NCI-H2227 treated with DMSO at 0.1 percent for 48 hours (cell line): ENCODE data around the gene NRXN2.
"Not testable (repeated sequence)": the region's sequence is repeated elsewhere in the genome, so short reads cannot be mapped to it uniquely, and the experiment has no call there.

Source experiments
- DNase-seq: peaks from one replicate; lab custom pipeline; 2025; lab: John Stamatoyannopoulos, UW

NRXN2 gene

GRCh38 chr11:64721359-64721699 is 1.7 kb downstream of the NRXN2 start:
- DNase-seq: no peak

GRCh38 chr11:64720640-64721358 is 2.2 kb downstream of the NRXN2 start:
- no peak for DNase-seq

DNA sequence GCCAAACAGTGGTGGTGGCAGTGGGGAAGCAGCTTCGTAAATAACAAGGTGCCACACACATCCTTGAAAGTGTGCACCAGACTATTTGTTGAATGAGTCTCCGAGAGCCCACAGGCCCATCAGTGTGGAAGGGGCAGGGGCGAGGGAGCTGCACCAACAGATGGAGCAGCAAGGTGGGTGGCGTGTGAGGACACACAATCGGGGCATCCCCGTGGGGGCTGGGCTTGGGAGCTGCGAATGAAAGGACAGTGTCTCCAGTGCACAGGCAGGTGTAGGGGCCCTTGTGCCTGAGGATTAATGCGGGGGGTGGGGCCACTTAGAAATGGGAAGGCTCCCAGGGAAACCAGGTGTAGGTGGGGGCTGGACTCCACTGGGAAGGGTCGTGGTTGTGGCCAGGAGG is 2.8 kb downstream of the NRXN2 start:
- no peak for DNase-seq

DNA sequence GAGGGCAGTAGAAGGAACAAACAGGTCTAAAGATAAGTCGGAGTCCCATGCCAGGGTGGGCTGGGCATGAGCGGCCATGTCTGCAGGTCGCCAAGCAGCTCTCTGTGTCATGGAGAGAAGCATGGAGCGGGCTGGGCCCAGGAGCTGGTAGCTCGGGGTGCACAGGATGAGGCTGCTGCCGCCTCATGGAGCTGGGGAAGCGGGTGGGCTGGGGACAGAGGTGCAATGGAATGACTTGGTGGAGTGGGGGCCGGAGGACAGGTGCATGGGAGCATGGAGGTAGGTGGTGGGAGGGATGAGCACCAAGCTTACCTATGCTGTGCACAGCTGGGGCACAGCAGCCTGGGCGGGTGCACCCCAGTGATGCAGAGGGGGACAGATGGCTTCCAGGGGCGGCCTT is 3.6 kb downstream of the NRXN2 start:
- DNase-seq: no peak

- no peak for DNase-seq
These were observed 4.2 kb downstream of the NRXN2 start for GRCh38 chr11:64718780-64719124.

DNA sequence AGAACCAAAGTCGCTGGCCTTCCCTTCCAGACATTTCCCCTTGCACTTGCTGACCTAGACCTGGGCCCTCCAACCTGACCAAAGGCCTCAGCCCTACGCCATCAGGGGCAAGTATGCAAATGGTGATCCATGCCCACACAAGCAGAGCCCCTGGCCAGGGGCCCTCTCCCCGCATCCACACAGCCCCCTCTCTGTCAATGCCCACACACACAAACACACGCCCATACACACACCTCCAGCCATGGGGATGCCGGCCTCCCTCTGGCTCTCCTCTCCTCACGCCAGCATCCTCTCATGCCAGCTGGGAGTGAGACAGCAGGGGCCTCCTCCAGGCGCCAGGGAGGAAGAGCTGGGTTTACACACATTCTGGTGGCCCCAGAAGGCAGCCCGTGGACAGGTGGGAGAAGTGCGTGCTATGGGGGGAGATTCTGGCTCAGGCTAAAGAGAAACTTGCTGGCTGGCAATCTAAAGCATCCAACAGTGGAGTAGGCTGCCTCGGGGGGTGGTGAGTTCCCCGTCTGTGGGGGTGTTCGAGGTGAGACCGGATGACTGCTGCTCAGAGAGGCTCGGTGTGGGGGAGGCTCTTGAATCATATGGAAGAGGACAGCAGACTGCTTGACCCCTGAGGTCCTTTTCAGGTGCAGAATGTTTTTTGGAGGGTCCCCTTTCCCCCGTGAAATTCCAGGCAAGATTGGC is 4.8 kb downstream of the NRXN2 start:
- DNase-seq: no peak

- DNase-seq: no peak
These were observed 5.8 kb downstream of the NRXN2 start for GRCh38 chr11:64717268-64717578.

DNA sequence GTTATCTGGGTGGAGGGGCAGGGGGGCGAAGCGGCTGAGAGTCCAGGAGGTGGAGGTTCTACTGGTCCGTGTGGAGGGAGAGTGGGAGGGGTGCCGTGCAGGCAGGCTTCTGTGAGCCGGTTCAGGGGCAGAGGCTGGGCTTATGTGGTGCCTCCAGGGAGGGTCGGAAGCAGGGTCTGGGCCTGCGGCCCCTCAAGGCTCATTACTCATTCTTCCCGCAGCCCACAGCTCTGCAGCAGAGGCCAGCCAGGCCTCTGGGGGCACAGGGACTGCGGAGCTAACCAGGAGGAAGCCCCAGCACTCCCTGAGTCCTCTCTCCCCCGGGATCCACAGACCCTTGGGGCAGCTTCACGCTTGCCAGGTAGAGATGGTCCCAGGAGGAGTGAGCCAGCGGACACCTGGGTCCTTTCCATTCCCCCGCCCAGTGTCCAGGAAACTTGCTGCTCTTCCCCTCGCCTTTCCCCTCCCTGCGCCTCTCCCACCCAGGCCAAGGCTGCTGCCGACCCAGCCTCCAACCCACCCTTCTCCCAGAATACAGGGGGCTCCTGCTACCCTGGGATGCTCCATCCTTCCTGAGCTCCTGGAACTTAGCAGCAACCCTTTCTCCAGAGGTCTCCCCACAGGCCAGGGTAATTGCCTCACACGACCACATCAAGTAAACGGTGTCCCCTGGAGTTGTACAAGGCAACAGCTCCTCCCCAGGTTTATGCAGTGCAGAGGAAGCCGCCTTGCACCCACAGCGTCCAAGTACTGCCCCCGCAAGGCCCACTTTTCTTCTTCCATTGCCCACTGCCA is 6.3 kb downstream of the NRXN2 start:
- DNase-seq: no peak

- no peak for DNase-seq
These were observed 7.1 kb downstream of the NRXN2 start for GRCh38 chr11:64715756-64716472.

DNA sequence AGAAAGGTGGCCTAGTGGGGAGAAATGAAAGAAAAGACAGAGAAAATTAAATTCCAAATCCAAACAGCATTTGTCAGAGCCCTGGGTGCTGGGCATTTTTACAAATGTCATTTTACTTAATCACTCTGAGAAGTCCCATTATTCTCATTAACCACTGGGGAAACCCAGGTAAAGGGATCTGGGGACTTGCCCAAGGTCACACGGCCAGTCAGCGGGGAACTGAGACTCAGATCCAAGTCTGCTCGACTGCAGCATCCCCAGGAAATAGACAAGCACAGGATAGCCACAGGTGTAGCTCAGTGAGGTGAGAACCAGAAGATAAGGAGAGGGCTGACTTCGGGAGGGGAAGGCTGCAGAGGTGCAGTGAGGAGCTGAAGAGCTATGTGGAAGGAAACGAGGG is 7.9 kb downstream of the NRXN2 start:
- no peak for DNase-seq

DNA sequence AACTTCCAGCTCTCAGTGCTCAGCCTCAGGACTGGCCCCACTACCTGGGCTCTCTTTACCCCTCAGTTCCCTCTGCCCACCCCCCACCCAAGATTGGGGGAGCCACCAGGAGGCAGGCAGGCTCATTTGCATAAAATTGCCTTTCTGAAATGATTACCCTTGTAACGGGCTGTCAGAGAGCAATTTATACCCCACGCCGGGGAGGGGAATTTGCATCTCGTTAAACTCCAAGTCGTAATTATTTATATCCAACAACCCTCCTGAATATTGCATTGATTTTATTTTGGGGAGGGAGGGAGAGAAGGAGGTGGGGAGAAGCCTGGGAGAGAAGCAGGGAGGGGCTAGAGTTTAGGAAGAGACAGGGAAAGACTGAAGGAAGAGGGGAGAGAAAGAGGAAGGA is 8.3 kb downstream of the NRXN2 start:
- no peak for DNase-seq

DNA sequence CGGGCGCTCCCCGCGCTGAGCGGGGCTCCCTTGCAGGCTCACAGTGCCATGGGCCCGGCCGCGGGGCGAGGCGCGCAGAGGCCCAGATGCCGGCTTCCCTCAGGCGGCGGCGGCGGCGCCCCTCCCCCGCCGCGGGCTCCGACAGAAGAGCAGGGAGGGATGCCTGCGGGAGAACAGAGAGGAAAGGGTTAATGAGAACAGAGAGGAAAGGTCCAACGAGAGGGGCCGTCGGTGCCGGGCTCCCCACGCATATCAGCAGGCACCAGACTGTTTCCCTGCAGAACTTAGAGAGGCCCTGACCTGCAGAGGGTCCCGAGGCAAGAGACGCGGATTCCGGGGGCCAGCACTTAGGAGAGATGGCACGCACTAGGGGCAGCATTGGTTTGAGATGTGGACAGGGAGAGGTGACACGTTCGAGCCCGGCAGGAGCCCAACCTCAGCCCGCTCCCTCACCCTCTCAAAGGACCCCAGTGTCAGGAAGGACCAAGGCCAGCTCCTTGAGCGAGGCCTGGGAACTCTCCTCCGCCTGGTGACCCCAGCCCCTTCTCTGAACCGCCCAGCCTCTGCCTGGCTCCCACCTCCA is 9.1 kb downstream of the NRXN2 start:
- DNase-seq: no peak

DNA sequence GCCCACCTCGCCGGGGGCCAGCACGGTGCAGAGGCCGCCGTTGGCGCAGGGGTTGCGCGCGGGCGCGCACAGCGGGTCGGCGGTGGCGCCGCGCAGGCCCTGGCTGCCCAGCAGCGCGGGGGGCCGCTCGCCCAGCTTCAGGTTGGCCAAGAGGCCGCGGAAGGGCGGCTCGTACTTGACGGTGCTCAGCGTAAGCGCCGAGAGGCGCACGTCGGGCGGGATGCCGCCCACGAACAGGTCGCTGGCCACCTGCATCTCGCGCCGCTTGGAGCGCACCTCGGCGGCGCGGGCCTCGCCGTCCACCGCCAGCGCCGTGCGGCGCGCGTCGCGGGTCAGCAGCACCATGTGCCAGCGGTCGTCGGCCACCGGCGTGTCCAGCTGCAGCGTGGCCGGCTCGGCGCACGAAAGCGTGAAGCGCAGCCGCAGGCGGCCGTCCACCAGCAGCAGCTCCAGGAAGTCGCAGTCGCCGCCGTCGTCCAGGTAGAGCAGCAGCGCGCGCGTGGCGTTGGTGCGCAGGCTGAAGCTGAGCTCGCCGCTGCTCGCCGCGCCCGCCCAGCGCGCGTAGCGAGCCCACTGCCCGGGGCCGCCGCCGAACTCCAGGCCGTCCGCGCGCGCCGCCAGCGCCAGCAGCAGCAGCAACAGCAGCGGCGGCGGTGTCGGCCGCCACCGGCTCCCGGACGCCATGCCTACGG is 9.8 kb downstream of the NRXN2 start:
- DNase-seq: no peak

- DNase-seq: no peak
These were observed 10.5 kb downstream of the NRXN2 start for GRCh38 chr11:64712430-64713015.

- DNase-seq: no peak
These were observed 11.0 kb downstream of the NRXN2 start for GRCh38 chr11:64711956-64712362.

DNA sequence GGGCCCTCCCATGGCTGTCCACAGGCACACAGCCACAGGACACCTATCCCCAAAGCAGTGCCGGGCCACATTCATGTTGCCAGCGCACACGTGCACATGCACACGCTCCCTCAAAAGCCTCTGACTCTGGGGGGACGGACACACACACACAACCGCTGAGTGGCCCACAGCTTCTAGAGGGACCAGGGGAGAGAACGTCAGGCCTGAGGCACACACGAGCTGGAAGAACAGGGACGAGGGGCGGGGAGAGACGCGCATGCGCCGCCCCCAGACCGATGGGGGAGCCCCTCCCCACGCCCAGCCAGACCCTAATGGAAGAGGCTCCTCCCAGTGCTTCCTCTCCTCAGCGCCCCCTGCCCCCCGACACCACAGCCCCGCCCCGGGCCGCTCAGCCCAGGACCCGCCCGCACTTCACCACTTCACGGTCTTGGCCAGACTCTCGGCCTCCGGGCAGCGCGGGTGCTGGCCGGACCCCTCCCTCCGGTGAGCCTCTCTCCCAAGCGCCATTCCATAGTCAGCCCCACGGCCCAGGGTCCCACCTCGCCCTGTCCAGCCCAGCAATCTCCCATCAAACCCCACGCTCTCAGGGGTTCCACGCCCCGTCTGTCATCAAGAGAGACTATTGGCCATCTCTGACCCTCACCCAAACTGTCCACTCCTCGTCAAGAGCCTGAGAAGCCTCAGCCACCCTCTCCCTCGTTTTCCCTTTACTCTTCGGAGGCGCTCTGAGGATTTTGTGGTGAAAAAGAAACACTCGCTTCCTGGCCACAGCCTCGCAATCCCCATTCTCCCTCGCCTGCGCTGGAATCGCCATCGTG is 11.7 kb downstream of the NRXN2 start:
- DNase-seq: no peak

GRCh38 chr11:64710418-64711137 is 12.4 kb downstream of the NRXN2 start:
- no peak for DNase-seq

- no peak for DNase-seq
These were observed 17.5 kb downstream of the NRXN2 start for GRCh38 chr11:64705501-64705900.

DNA sequence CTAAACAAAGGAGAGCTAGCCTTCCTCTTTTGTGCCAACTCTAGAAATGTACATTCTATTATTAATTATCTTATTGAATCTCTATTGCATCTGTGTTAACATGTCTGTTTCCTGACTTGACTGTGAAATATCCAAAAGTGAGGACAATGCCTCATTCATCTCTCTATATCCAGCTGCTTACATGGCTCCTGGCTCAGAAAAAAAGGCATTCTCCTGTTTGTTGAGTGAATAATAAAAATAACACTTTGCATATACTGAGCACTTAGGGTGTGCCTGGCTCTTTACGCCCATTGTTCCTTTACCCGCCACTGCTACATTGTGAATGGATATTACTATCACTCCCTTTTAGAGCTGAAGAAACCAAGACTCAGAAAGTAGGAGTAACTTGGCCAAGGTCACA is 19.9 kb downstream of the NRXN2 start:
- DNase-seq: no peak

DNA sequence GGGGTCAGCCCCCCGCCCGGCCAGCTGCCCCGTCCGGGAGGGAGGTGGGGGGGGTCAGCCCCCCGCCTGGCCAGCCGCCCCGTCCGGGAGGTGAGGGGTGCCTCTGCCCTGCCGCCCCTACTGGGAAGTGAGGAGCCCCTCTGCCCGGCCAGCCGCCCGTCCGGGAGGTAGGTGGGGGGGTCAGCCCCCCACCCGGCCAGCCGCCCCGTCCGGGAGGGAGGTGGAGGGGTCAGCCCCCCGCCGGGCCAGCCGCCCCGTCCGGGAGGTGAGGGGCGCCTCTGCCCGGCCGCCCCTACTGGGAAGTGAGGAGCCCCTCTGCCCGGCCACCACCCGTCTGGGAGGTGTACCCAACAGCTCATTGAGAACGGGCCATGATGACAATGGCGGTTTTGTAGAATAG is 21.0 kb downstream of the NRXN2 start:
- DNase-seq: not testable (repeated sequence)
